HEK293T (cell line): ENCODE results near the gene PTGR1.
"Not testable (repeated sequence)": the region's sequence is repeated elsewhere in the genome, so short reads cannot be mapped to it uniquely, and the experiment has no call there.

Source experiments
- CTCF ChIA-PET: fragments of 350-600 bp; formaldehyde crosslinking; extraction: SDS; loops from one replicate; lab custom pipeline; 2021; ENCODE audit warnings: antibody characterized with exemption, inconsistent platforms; lab: Yijun Ruan, JAX
- POLR2A ChIA-PET: fragments of 350-600 bp; formaldehyde crosslinking; extraction: SDS; loops from one replicate; lab custom pipeline; 2020; ENCODE audit warnings: antibody characterized with exemption, inconsistent platforms; lab: Yijun Ruan, JAX
- DNase-seq: peaks from one replicate; pipeline ENCODE4 v3.0.0; 2012; ENCODE audit warnings: mixed read lengths; ENCODE audit errors: extremely low spot score
- ARNT ChIP-seq: fragments of 450-650 bp; IDR thresholded peaks from 2 replicates; pipeline ENCODE4 v1.6.1; 2017; ENCODE audit warnings: mild to moderate bottlenecking
- BHLHE40 ChIP-seq: fragments of 450-650 bp; IDR thresholded peaks from 2 replicates; pipeline ENCODE4 v1.6.1; 2016; ENCODE audit warnings: mild to moderate bottlenecking, moderate library complexity, borderline replicate concordance
- CTBP1 ChIP-seq: fragments of 450-650 bp; IDR thresholded peaks from 2 replicates; pipeline ENCODE4 v1.6.1; 2016; ENCODE audit warnings: borderline replicate concordance
- ELF4 ChIP-seq: fragments of 450-650 bp; IDR thresholded peaks from 2 replicates; pipeline ENCODE4 v1.6.1; 2017; ENCODE audit warnings: antibody characterized with exemption
- FOXA1 ChIP-seq: fragments of 450-650 bp; IDR thresholded peaks from 2 replicates; pipeline ENCODE4 v1.6.1; 2016; ENCODE audit warnings: mild to moderate bottlenecking
- FOXK2 ChIP-seq: fragments of 450-650 bp; IDR thresholded peaks from 2 replicates; pipeline ENCODE4 v1.6.1; 2016; ENCODE audit warnings: mild to moderate bottlenecking
- FOXM1 ChIP-seq: fragments of 450-650 bp; IDR thresholded peaks from 2 replicates; pipeline ENCODE4 v1.6.1; 2017; ENCODE audit warnings: mild to moderate bottlenecking, borderline replicate concordance
- HDGF ChIP-seq: fragments of 450-650 bp; IDR thresholded peaks from 2 replicates; pipeline ENCODE4 v1.6.1; 2017; ENCODE audit warnings: antibody characterized with exemption, borderline replicate concordance
- L3MBTL2 ChIP-seq: fragments of 450-650 bp; conservative IDR thresholded peaks from 2 replicates; pipeline ENCODE4 v1.6.1; 2016; ENCODE audit warnings: mild to moderate bottlenecking
- LEF1 ChIP-seq: fragments of 450-650 bp; IDR thresholded peaks from 2 replicates; pipeline ENCODE4 v1.6.1; 2017; ENCODE audit warnings: mild to moderate bottlenecking, borderline replicate concordance
- NFRKB ChIP-seq: fragments of 450-650 bp; IDR thresholded peaks from 2 replicates; pipeline ENCODE4 v1.6.1; 2016; ENCODE audit warnings: mild to moderate bottlenecking, moderate library complexity
- SP1 ChIP-seq: fragments of 450-650 bp; IDR thresholded peaks from 2 replicates; pipeline ENCODE4 v1.6.1; 2017
- SUZ12 ChIP-seq: fragments of 450-650 bp; IDR thresholded peaks from 2 replicates; pipeline ENCODE4 v1.6.1; 2016; ENCODE audit warnings: mild to moderate bottlenecking
- TARDBP ChIP-seq: fragments of 450-650 bp; IDR thresholded peaks from 2 replicates; pipeline ENCODE4 v1.6.1; 2016
- ZNF384 ChIP-seq: fragments of 450-650 bp; IDR thresholded peaks from 2 replicates; pipeline ENCODE4 v1.6.1; 2016
- TF ChIP-seq, protein P1 (sequence below): fragments of 450-650 bp; IDR thresholded peaks from 2 replicates; pipeline ENCODE4 v1.6.1; 2016

The PTGR1 gene

DNA sequence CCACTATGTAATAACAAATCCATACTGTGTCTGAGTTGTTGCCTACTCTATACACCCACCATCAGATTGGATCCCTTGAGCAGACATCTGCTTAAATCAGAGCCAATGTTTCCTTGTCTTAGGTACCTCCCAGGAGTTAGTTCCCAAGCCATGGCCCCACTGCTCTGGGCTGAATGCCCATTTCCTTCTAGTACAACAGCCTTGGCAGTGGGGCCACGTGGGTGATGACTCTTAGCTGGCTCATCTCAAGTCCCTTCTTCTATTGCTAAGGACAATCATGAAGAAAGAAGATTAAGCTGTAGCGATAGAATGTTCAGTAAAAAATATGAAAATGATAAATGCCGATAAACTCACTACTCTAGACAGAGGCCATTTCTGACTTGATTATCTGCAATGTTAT, 16.6 kb downstream of the PTGR1 start:
- ChIA-PET CTCF (no interaction called here), POLR2A (no interaction called here)
- TF ChIP-seq HDGF (no peak), ELF4 (no peak), FOXM1 (no peak), SUZ12 (no peak), ARNT (no peak), TARDBP (no peak), SP1 (no peak), LEF1 (no peak), NFRKB (no peak), L3MBTL2 (no peak), CTBP1 (no peak), BHLHE40 (no peak), FOXK2 (no peak), FOXA1 (no peak), ZNF384 (no peak)
- TF ChIP-seq, protein P1, sequence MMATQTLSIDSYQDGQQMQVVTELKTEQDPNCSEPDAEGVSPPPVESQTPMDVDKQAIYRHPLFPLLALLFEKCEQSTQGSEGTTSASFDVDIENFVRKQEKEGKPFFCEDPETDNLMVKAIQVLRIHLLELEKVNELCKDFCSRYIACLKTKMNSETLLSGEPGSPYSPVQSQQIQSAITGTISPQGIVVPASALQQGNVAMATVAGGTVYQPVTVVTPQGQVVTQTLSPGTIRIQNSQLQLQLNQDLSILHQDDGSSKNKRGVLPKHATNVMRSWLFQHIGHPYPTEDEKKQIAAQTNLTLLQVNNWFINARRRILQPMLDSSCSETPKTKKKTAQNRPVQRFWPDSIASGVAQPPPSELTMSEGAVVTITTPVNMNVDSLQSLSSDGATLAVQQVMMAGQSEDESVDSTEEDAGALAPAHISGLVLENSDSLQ, result no peak
- DNase-seq, result no peak

DNA sequence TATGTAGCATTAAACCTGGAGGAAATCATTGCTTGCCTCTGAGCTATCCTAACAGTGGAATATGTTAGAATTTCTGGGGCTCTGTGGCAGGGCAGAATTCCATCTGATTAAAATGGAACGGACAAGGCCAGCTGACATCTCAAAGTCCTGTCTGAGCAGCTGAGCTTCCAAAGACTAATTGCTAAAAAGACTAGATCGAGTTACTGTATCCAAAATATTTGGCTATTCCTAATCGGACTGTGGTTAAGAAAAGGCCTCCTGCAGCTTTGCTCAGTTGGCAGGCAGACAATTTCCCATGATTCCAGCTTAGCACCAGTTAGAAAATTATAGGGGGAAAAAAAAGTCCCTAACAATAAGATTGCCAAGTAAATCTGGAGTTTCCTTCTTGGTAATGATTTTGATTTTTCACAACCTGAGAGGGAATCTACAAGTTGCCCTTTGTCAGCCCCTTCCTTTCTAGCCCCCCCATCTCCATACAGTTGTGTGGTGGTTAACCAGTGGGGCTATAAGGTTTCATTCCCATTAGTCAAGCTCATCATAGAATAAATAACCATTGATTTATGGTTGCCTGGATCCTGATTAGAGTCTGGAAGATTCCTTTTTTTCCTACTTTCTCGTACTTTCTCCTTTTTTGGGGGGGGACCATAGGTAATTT, 26.4 kb downstream of the PTGR1 start:
- CTCF ChIA-PET, result interaction anchor here (0.6 to 1.0 kb wide), 2 partner anchors 47 to 207 kb away, joined by 3 read pairs; no protein-coding TSS in a partner anchor
- TF ChIP-seq ZNF384 (no peak), CTBP1 (no peak), FOXA1 (no peak), ELF4 (no peak), BHLHE40 (no peak), FOXK2 (no peak), TARDBP (no peak), ARNT (no peak), NFRKB (no peak), LEF1 (no peak), SUZ12 (no peak), FOXM1 (no peak), L3MBTL2 (no peak), SP1 (no peak), HDGF (no peak)
- TF ChIP-seq, protein P1, result no peak; the same call in 1 of the 2 replicates
- POLR2A ChIA-PET, result no interaction called here
- peak; percentile 26 for DNase-seq

DNA sequence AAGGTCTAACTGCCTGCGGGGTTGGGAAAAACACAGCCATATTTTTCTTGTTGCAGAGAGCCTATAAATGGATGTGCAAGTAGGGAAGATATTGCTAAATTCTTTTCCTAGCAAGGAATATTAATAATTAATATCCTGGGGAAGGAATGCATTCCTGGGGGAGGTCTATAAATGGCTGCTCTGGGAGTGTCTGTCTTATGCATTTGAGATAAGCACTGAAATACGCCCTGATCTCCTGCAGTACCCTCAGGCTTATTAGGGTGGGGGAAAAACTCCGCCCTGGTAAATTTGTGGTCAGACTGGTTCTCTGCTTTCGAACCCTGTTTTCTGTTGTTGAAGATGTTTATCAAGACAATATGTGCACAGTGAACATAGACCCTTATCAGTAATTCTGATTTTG, 31.3 kb downstream of the PTGR1 start:
- POLR2A ChIA-PET, CTCF ChIA-PET, DNase-seq: not testable (repeated sequence)

- ChIA-PET CTCF (no interaction called here), POLR2A (no interaction called here)
Observed at GRCh38 chr9:111566234-111566633, 33.2 kb downstream of the PTGR1 start.

GRCh38 chr9:111561165-111561719, 38.2 kb downstream of the PTGR1 start:
- ChIA-PET CTCF (interaction anchor here (0.6 kb wide), 1 partner anchor 120 kb away, joined by 3 read pairs; no protein-coding TSS in a partner anchor), POLR2A (no interaction called here)
- no peak for DNase-seq
- TF ChIP-seq FOXM1 (no peak), CTBP1 (no peak)

More at GRCh38 chr9:111566234-111566633, 33.2 kb downstream of the PTGR1 start:
- no peak for DNase-seq
- TF ChIP-seq ELF4, result no peak
- TF ChIP-seq, protein P1, result no peak
- no peak for TF ChIP-seq NFRKB
- TF ChIP-seq TARDBP, result no peak
- TF ChIP-seq HDGF, result no peak
- TF ChIP-seq FOXA1, result no peak
- TF ChIP-seq L3MBTL2, result no peak
- no peak for TF ChIP-seq SUZ12
- TF ChIP-seq CTBP1, result no peak
- TF ChIP-seq ARNT, result no peak
- TF ChIP-seq FOXK2, result no peak
- no peak for TF ChIP-seq SP1
- no peak for TF ChIP-seq ZNF384

DNA sequence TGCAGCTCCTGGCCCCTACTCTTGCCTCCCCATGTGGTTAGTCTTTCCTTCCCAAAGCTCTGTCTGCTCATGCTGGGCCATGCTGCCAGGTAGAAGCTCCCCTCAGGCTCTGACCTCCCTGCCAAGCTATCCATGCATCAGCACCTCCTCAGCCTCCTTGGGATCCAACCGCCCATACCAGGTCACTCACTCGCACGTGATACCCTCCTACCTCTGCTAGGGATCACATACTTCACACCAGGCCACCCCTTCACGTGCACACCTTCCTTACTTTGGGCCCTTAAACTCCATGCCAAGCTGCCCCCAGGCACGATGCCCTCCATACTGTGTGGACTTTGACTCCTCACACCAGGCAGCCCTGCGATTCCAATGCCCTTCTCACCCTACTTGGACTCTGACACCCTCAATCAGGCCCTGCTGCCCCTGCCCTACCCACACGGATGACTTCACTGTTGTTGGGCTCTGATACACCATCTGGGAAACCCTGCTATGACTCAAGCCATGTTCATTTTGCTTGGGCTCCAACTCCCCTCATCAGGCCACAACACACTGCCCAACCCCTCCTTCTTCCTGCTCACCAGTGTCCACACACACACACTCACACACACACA, 40.3 kb downstream of the PTGR1 start:
- POLR2A ChIA-PET, result no interaction called here
- TF ChIP-seq ELF4 (no peak), FOXM1 (no peak), ARNT (no peak), TARDBP (no peak), FOXK2 (no peak), ZNF384 (no peak), SP1 (no peak), LEF1 (no peak), HDGF (no peak), CTBP1 (no peak), SUZ12 (no peak), BHLHE40 (no peak), L3MBTL2 (no peak), FOXA1 (no peak), NFRKB (no peak)
- TF ChIP-seq, protein P1, result no peak
- CTCF ChIA-PET, result no interaction called here
- DNase-seq, result no peak

DNA sequence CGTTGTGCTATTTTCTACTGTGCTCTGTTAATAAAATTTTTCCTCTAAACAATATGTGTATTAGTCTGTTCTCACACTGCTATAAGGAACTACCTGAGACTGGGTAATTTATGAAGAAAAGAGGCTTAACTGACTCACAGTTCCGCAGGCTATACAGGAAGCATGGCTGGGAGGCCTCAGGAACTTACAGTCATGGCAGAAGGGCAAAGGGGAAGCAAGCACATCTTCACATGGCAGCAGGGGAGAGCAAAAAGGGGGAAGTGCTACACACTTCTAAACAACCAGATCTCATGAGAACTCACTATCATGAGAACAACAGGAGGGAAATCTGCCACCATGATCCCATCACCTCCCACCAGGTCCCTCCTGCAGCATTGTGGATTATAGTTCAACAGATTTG, 44.0 kb downstream of the PTGR1 start:
- CTCF ChIA-PET, POLR2A ChIA-PET, DNase-seq: not testable (repeated sequence)
